Colonic mucosa (tissue), 4 donors: Measurements from ENCODE around the gene YAE1. TPM values are rescaled to one million over a fixed set of nuclear protein-coding genes. Genes with fewer than 3 reads are reported as not detected.

Source experiments
- DNase-seq: peaks from one replicate; pipeline ENCODE4 v3.0.0-alpha.2; 2020
- H3K27ac ChIP-seq: fragments of 200-600 bp; one replicate; pipeline ENCODE4 v1.8.0; 2021
- H3K27me3 ChIP-seq: fragments of 200-600 bp; one replicate; pipeline ENCODE4 v1.8.0; 2021
- H3K36me3 ChIP-seq: fragments of 200-600 bp; one replicate; pipeline ENCODE4 v1.8.0; 2021
- H3K4me1 ChIP-seq: fragments of 200-600 bp; one replicate; pipeline ENCODE4 v1.8.0; 2021; ENCODE audit warnings: mild to moderate bottlenecking
- H3K4me3 ChIP-seq: fragments of 200-600 bp; one replicate; pipeline ENCODE4 v1.8.0; 2021
- H3K9ac ChIP-seq, 2 donors: one replicate each; pipeline ENCODE4 v1.7.0; 2013; ENCODE audit warnings: control low read depth in 2 of 2, low read depth in 2 of 2, low read length in 2 of 2
- H3K9me3 ChIP-seq: fragments of 200-600 bp; one replicate; pipeline ENCODE4 v1.8.0; 2021
- intact Hi-C: fragments of 100-400 bp; cut with DNase I; formaldehyde crosslinking; loops from one replicate; pipeline ENCODE4 v1.14.1; 2022
- total RNA-seq, 2 donors: library from RNA; stranded (reverse); fragmentation: NEBNext Ultra II Directional in 1 of 2; extraction: Animal tissue kit (Norgen Biotek cat#: 25700) in 1 of 2; gene quantifications; one replicate each; pipeline ENCODE4 v1.2.1, GENCODE V29; 2021
- TF ChIP-seq, protein P1 (sequence below): fragments of 200-600 bp; IDR thresholded peaks from one replicate; pipeline ENCODE4 v1.8.0; 2022; ENCODE audit warnings: antibody characterized with exemption, mild to moderate bottlenecking
- donor health status: healthy.
- donor health status: DM: no; HTN: no; CAD: no.
- donor health status: DM: no; HTN: no; CAD: no.

The YAE1 gene
- total RNA-seq, 2 donors from 2014 or later: 21.8 to 23.2 TPM

DNA sequence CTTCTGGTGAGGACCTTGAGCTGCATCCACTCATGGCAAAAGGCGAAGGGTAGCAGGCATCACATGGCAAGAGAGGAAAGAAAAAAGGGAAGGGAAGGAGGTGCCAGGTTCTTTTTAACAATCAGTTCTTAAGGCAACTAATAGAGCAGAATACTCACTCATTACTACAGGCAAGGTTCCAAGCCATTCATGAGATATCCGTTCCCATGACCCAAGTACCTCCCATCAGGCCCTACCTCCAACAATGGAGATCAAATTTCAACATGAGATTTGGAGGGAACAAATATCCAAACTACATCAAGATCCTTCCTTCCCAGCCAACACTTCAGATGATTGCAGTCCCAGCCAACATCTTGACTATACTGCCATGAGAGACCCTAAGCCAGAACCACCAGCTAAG is 38.9 kb upstream of the YAE1 start:
- no peak overlapping the region for H3K4me3 ChIP-seq
- no peak overlapping the region for H3K9ac ChIP-seq
- no peak overlapping the region for H3K27ac ChIP-seq
- no peaks in the 10 kb centered on the region for H3K36me3 ChIP-seq
- no peaks in the 10 kb centered on the region for H3K9me3 ChIP-seq
- no peak for DNase-seq
- no peaks in the 10 kb centered on the region for H3K27me3 ChIP-seq
- H3K4me1 ChIP-seq: no peaks in the 10 kb centered on the region
- intact Hi-C loops: no loop called here
- TF ChIP-seq, protein P1, sequence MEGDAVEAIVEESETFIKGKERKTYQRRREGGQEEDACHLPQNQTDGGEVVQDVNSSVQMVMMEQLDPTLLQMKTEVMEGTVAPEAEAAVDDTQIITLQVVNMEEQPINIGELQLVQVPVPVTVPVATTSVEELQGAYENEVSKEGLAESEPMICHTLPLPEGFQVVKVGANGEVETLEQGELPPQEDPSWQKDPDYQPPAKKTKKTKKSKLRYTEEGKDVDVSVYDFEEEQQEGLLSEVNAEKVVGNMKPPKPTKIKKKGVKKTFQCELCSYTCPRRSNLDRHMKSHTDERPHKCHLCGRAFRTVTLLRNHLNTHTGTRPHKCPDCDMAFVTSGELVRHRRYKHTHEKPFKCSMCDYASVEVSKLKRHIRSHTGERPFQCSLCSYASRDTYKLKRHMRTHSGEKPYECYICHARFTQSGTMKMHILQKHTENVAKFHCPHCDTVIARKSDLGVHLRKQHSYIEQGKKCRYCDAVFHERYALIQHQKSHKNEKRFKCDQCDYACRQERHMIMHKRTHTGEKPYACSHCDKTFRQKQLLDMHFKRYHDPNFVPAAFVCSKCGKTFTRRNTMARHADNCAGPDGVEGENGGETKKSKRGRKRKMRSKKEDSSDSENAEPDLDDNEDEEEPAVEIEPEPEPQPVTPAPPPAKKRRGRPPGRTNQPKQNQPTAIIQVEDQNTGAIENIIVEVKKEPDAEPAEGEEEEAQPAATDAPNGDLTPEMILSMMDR: no peak

DNA sequence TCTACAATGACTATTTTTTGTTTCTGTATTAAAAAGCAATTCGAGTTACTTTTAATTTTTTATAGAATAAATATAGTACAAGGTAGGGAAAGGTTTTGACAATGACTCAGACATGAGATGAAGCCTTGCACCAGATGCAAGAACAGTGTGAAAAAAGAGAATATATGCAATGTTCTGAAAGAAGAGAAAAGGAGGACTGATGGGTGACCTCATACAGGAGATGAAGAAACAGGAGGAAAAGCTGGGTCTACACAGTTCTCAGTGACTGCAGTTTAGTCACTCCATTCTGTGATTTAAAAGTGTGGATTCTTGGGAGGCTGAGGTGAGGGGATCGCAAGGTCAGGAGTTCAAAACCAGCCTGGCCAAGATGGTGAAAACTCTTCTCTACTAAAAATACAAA is 38.3 kb upstream of the YAE1 start:
- intact Hi-C loops: no loop called here

DNA sequence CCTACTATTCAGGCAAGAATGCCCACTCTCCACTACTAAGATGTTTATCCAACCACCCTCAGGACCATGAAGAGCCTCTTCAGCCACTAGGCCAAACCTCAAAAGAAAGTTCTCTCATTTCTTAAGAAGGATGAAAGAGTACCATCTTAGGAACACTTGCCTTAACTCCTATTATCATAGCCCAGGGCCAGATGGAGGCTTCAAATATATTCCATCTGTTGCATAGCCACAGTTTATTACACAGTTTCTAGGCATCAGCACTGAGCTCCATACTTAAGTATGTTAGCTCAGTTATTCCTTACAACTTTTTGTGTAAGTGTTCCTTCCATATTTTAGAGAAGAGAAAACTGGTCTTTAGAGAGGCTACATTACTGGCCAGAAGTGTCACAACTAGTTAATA is 37.4 kb upstream of the YAE1 start:
- no peak overlapping the region for H3K9ac ChIP-seq
- intact Hi-C loops: no loop called here

More for the DNA sequence above, 38.3 kb upstream of the YAE1 start:
- no peaks in the 10 kb centered on the region for H3K4me1 ChIP-seq
- no peak overlapping the region for H3K9ac ChIP-seq
- H3K4me3 ChIP-seq: no peak overlapping the region
- no peaks in the 10 kb centered on the region for H3K36me3 ChIP-seq
- TF ChIP-seq, protein P1: no peak
- no peak for DNase-seq
- no peaks in the 10 kb centered on the region for H3K9me3 ChIP-seq
- H3K27ac ChIP-seq: no peak overlapping the region
- no peaks in the 10 kb centered on the region for H3K27me3 ChIP-seq

DNA sequence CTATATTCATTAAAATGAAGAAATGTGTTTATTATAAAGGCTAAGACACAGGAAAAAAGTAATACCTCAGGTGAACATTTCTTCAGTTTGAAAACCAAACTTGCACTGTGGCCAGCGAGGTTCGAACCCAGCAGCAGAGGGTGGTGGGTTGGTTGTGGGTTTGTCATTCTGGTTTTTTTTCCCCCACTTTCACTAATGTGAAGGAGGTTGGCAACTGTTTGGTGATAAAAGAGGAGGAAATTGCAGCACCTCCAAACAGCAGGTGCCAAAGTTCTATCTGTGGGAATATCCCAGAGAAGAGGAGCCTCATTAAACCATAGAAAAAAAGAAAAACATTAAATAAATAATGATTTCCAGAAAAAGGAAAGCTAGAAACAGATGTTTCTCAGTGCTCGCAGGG is 36.6 kb upstream of the YAE1 start:
- H3K9me3 ChIP-seq: no peaks in the 10 kb centered on the region
- H3K9ac ChIP-seq: no peak overlapping the region
- TF ChIP-seq, protein P1: no peak
- no peaks in the 10 kb centered on the region for H3K36me3 ChIP-seq
- DNase-seq: no peak
- H3K27me3 ChIP-seq: no peaks in the 10 kb centered on the region
- H3K4me1 ChIP-seq: no peaks in the 10 kb centered on the region
- H3K4me3 ChIP-seq: no peak overlapping the region
- H3K27ac ChIP-seq: no peak overlapping the region
- intact Hi-C loops: no loop called here

More for the DNA sequence above, 37.4 kb upstream of the YAE1 start:
- Histone ChIP-seq H3K36me3 (no peaks in the 10 kb centered on the region), H3K9me3 (no peaks in the 10 kb centered on the region), H3K4me3 (no peak overlapping the region), H3K27ac (no peak overlapping the region), H3K4me1 (no peaks in the 10 kb centered on the region), H3K27me3 (no peaks in the 10 kb centered on the region)
- TF ChIP-seq, protein P1: no peak
- DNase-seq: no peak

DNA sequence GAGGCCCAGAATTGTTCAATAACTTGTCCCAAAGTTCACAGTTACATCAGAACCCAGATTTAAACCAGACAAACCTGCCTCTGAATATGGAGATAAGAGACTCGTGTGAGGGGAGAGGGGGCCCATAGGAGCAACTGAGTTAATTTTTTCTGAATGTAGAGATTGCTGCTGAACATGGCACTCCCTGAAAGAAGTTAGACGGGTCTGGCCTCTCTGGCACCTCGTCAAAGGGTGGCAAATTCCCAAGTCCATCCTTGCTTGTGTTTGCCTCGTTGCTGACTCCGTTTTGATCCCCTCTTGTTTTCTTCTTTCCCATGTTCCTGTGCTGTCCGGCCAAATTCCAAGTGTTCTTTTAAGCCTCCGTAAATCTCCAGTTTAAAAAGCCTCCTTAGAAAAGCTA is 35.2 kb upstream of the YAE1 start:
- Histone ChIP-seq H3K9ac (no peak overlapping the region), H3K4me3 (no peak overlapping the region), H3K4me1 (no peaks in the 10 kb centered on the region), H3K27ac (no peak overlapping the region), H3K36me3 (no peaks in the 10 kb centered on the region), H3K9me3 (no peaks in the 10 kb centered on the region), H3K27me3 (no peaks in the 10 kb centered on the region)
- intact Hi-C loops: no loop called here
- DNase-seq: peak; percentile 56
- TF ChIP-seq, protein P1: no peak

DNA sequence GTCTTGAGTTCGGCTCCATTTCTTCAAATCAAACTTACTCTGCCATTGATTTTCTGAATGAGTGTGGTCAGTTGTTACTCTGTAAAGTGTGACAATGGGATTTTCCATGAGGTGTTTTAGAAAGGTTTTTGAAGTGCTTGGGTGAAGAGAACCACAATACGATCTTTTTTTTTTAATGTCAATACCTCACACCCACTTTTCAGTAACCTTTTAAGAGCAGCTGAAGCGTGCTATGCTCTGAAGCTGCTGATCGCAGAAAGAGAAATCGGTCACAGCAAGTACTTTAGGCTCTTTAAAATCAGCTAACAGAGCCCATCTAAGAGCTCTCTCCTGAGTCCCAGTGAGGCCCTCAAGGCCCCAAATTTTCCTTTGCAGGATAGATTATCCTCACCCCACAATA is 34.4 kb upstream of the YAE1 start:
- TF ChIP-seq, protein P1: no peak
- intact Hi-C loops: no loop called here
- no peak for DNase-seq
- H3K27me3 ChIP-seq: no peaks in the 10 kb centered on the region
- H3K4me3 ChIP-seq: no peak overlapping the region
- H3K27ac ChIP-seq: no peak overlapping the region
- H3K9me3 ChIP-seq: no peaks in the 10 kb centered on the region
- no peaks in the 10 kb centered on the region for H3K36me3 ChIP-seq
- H3K4me1 ChIP-seq: no peaks in the 10 kb centered on the region
- no peak overlapping the region for H3K9ac ChIP-seq
